ENCODE data around the gene HEPHL1. TPM values are rescaled to one million over a fixed set of nuclear protein-coding genes. Genes with fewer than 3 reads are reported as not detected.

Gene HEPHL1
- total RNA-seq, 1 donor from 2014 or later, result not detected

DNA sequence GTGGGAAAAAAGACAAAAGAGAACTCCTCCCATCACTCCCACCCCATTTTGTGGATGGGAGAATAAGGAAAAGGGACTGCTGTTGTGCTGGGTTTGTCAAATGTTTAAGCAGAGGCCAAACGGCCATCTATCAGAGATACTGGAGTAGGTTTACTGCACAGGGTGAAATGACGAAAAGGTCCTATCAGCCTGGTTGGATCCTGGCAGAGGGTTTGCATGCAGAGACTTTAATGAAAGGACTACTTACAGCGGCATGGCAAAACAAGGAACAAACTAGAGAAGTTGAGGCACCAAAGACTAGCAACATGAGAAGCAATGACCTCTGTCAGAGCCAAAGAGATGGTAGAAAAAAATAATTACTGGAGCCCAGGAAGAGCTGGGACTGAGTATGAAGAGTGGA lies 32.2 kb upstream of the HEPHL1 start:
- TF ChIP-seq, protein P1, sequence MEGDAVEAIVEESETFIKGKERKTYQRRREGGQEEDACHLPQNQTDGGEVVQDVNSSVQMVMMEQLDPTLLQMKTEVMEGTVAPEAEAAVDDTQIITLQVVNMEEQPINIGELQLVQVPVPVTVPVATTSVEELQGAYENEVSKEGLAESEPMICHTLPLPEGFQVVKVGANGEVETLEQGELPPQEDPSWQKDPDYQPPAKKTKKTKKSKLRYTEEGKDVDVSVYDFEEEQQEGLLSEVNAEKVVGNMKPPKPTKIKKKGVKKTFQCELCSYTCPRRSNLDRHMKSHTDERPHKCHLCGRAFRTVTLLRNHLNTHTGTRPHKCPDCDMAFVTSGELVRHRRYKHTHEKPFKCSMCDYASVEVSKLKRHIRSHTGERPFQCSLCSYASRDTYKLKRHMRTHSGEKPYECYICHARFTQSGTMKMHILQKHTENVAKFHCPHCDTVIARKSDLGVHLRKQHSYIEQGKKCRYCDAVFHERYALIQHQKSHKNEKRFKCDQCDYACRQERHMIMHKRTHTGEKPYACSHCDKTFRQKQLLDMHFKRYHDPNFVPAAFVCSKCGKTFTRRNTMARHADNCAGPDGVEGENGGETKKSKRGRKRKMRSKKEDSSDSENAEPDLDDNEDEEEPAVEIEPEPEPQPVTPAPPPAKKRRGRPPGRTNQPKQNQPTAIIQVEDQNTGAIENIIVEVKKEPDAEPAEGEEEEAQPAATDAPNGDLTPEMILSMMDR (IDR thresholded peaks at IDR 0.05), result no peak
- peaks cover 5% of the 10 kb centered on the region for H3K27me3 Mint-ChIP-seq (ENCODE audit: unreplicated experiment)
- peaks cover 7% of the 10 kb centered on the region for H3K9me3 Mint-ChIP-seq (ENCODE audit: unreplicated experiment)
- no peak overlapping the region for H3K4me3 Mint-ChIP-seq (ENCODE audit: unreplicated experiment)
- H3K27ac Mint-ChIP-seq (ENCODE audit: unreplicated experiment), result no peak overlapping the region
- H3K36me3 Mint-ChIP-seq (ENCODE audit: unreplicated experiment), result no peaks in the 10 kb centered on the region
- DNase-seq (ENCODE audit: extremely low spot score, unreplicated experiment), result no peak
- no peaks in the 10 kb centered on the region for H3K4me1 Mint-ChIP-seq (ENCODE audit: unreplicated experiment)

DNA sequence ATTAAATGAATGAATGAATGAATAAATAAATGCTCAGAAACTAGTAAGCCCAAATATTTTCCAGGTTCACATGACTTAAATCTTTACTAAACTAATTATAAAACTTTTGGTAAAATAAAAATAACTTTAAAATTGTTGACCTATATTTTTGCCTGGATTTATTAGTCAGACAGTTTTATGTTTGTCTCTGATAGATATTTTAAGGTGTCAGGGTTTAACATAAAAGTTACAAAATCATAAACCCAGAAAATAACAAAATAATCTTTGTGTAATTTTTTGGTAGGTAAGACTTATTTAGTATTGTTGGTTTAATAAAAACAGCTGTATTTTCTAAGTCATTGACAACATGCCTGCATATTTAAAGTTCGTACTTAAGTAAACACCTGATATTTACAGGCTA lies 27.4 kb upstream of the HEPHL1 start:
- DNase-seq (ENCODE audit: extremely low spot score, unreplicated experiment), result no peak
- Mint-ChIP-seq H3K36me3 (ENCODE audit: unreplicated experiment) (no peaks in the 10 kb centered on the region), H3K4me1 (ENCODE audit: unreplicated experiment) (no peaks in the 10 kb centered on the region), H3K27me3 (ENCODE audit: unreplicated experiment) (peaks cover 2% of the 10 kb centered on the region), H3K27ac (ENCODE audit: unreplicated experiment) (no peak overlapping the region), H3K9me3 (ENCODE audit: unreplicated experiment) (peaks cover 19% of the 10 kb centered on the region), H3K4me3 (ENCODE audit: unreplicated experiment) (no peak overlapping the region)
- TF ChIP-seq, protein P1 (IDR thresholded peaks at IDR 0.05), result no peak

DNA sequence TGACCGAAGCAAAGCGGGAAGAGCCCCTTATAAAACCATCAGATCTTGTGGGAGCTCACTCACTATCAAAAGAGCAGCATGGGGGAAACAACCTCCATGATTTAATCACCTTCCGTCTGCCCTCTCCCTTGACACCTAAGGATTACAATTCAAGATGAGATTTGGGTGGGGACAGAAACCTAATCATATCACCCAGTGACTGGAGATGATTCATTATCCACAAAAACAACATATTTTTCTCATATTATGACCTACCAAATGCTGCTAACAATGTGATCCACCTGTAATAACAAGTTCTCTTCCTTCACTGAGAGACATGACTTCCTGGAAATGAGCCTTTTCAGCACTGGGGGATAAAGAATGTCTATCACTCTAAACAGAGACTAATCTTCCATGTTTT lies 23.4 kb upstream of the HEPHL1 start:
- Mint-ChIP-seq H3K9me3 (ENCODE audit: unreplicated experiment) (peaks cover 19% of the 10 kb centered on the region), H3K4me1 (ENCODE audit: unreplicated experiment) (no peaks in the 10 kb centered on the region), H3K27ac (ENCODE audit: unreplicated experiment) (no peak overlapping the region), H3K36me3 (ENCODE audit: unreplicated experiment) (no peaks in the 10 kb centered on the region), H3K27me3 (ENCODE audit: unreplicated experiment) (no peaks in the 10 kb centered on the region), H3K4me3 (ENCODE audit: unreplicated experiment) (no peak overlapping the region)
- DNase-seq (ENCODE audit: extremely low spot score, unreplicated experiment), result no peak
- TF ChIP-seq, protein P1 (IDR thresholded peaks at IDR 0.05), result no peak

GRCh38 chr11:94000659-94001058 lies 20.5 kb upstream of the HEPHL1 start:
- Mint-ChIP-seq H3K4me1 (ENCODE audit: unreplicated experiment) (no peaks in the 10 kb centered on the region), H3K9me3 (ENCODE audit: unreplicated experiment) (peaks cover 8% of the 10 kb centered on the region), H3K27me3 (ENCODE audit: unreplicated experiment) (no peaks in the 10 kb centered on the region), H3K27ac (ENCODE audit: unreplicated experiment) (no peak overlapping the region), H3K4me3 (ENCODE audit: unreplicated experiment) (no peak overlapping the region), H3K36me3 (ENCODE audit: unreplicated experiment) (no peaks in the 10 kb centered on the region)
- DNase-seq (ENCODE audit: extremely low spot score, unreplicated experiment), result no peak
- TF ChIP-seq, protein P1 (IDR thresholded peaks at IDR 0.05), result no peak

- Mint-ChIP-seq H3K36me3 (ENCODE audit: unreplicated experiment) (no peaks in the 10 kb centered on the region), H3K9me3 (ENCODE audit: unreplicated experiment) (peaks cover 8% of the 10 kb centered on the region), H3K27ac (ENCODE audit: unreplicated experiment) (no peak overlapping the region), H3K4me3 (ENCODE audit: unreplicated experiment) (no peak overlapping the region), H3K27me3 (ENCODE audit: unreplicated experiment) (no peaks in the 10 kb centered on the region), H3K4me1 (ENCODE audit: unreplicated experiment) (no peaks in the 10 kb centered on the region)
- TF ChIP-seq, protein P1 (IDR thresholded peaks at IDR 0.05), result no peak
- DNase-seq (ENCODE audit: extremely low spot score, unreplicated experiment), result no peak
Observed at GRCh38 chr11:94002226-94002625, 18.9 kb upstream of the HEPHL1 start.

Measured in osteocyte (in vitro differentiated cells).